Measurements from ENCODE around the gene RPL7L1.

- TF ChIP-seq EZH2 (IDR thresholded peaks at IDR 0.05; ENCODE audit: low read length, missing control alignments) = no peak
- TF ChIP-seq, protein P1, sequence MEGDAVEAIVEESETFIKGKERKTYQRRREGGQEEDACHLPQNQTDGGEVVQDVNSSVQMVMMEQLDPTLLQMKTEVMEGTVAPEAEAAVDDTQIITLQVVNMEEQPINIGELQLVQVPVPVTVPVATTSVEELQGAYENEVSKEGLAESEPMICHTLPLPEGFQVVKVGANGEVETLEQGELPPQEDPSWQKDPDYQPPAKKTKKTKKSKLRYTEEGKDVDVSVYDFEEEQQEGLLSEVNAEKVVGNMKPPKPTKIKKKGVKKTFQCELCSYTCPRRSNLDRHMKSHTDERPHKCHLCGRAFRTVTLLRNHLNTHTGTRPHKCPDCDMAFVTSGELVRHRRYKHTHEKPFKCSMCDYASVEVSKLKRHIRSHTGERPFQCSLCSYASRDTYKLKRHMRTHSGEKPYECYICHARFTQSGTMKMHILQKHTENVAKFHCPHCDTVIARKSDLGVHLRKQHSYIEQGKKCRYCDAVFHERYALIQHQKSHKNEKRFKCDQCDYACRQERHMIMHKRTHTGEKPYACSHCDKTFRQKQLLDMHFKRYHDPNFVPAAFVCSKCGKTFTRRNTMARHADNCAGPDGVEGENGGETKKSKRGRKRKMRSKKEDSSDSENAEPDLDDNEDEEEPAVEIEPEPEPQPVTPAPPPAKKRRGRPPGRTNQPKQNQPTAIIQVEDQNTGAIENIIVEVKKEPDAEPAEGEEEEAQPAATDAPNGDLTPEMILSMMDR (conservative IDR thresholded peaks at IDR 0.05 in 1 of 2, IDR thresholded peaks at IDR 0.05 in 1 of 2; ENCODE audit: low read depth in 1 of 2, low read length in 2 of 2) = no peak
Measured at GRCh38 chr6:42904467-42904866, 25.1 kb downstream of the RPL7L1 start.

Measured in fibroblast of lung (primary cell).